IMR-90 (cell line): ENCODE results near the gene HBZ.

Source experiments
- FOS ChIP-seq: fragments of 150-350 bp; IDR thresholded peaks from 2 replicates; pipeline ENCODE4 v1.6.1; 2016; ENCODE audit warnings: low read depth, low read length
- MAFK ChIP-seq: IDR thresholded peaks from 2 replicates; pipeline ENCODE4 v1.6.1; 2012; ENCODE audit warnings: low read depth, low read length, improper control_type of control experiment
- MXI1 ChIP-seq: IDR thresholded peaks from 2 replicates; pipeline ENCODE4 v1.6.1; 2012; ENCODE audit warnings: low read depth, mild to moderate bottlenecking, low read length, moderate library complexity, borderline replicate concordance
- NFE2L2 ChIP-seq: fragments of 150-350 bp; IDR thresholded peaks from 2 replicates; pipeline ENCODE4 v1.6.1; 2016; ENCODE audit warnings: low read depth, mild to moderate bottlenecking, low read length
- POLR2A ChIP-seq: IDR thresholded peaks from 2 replicates; pipeline ENCODE4 v1.6.1; 2012; ENCODE audit warnings: mild to moderate bottlenecking, low read depth, low read length
- RAD21 ChIP-seq: IDR thresholded peaks from 2 replicates; pipeline ENCODE4 v1.6.1; 2012; ENCODE audit warnings: low read length, improper control_type of control experiment
- RFX5 ChIP-seq: IDR thresholded peaks from 2 replicates; pipeline ENCODE4 v1.8.0; 2012; ENCODE audit warnings: low read depth, mild to moderate bottlenecking, low read length, moderate library complexity
- TF ChIP-seq, protein P1 (sequence below): conservative IDR thresholded peaks from 2 replicates; pipeline ENCODE4 v1.5.1; 2012; ENCODE audit warnings: mild to moderate bottlenecking, low read depth, low read length, improper control_type of control experiment
- TF ChIP-seq, protein P2 (sequence below): fragments of 150-350 bp; IDR thresholded peaks from 2 replicates; pipeline ENCODE4 v1.6.1; 2017; ENCODE audit warnings: mild to moderate bottlenecking, antibody characterized with exemption, low read length, low read depth
- TF ChIP-seq, protein P3 (sequence below): fragments of 150-350 bp; IDR thresholded peaks from 2 replicates; pipeline ENCODE4 v1.6.1; 2016; ENCODE audit warnings: low read depth, mild to moderate bottlenecking, low read length, moderate library complexity, borderline replicate concordance

- TF ChIP-seq, protein P1, sequence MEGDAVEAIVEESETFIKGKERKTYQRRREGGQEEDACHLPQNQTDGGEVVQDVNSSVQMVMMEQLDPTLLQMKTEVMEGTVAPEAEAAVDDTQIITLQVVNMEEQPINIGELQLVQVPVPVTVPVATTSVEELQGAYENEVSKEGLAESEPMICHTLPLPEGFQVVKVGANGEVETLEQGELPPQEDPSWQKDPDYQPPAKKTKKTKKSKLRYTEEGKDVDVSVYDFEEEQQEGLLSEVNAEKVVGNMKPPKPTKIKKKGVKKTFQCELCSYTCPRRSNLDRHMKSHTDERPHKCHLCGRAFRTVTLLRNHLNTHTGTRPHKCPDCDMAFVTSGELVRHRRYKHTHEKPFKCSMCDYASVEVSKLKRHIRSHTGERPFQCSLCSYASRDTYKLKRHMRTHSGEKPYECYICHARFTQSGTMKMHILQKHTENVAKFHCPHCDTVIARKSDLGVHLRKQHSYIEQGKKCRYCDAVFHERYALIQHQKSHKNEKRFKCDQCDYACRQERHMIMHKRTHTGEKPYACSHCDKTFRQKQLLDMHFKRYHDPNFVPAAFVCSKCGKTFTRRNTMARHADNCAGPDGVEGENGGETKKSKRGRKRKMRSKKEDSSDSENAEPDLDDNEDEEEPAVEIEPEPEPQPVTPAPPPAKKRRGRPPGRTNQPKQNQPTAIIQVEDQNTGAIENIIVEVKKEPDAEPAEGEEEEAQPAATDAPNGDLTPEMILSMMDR: no peak
- TF ChIP-seq POLR2A (no peak), MAFK (no peak), FOS (no peak), RFX5 (no peak), RAD21 (no peak), MXI1 (no peak), NFE2L2 (no peak)
- TF ChIP-seq, protein P2, sequence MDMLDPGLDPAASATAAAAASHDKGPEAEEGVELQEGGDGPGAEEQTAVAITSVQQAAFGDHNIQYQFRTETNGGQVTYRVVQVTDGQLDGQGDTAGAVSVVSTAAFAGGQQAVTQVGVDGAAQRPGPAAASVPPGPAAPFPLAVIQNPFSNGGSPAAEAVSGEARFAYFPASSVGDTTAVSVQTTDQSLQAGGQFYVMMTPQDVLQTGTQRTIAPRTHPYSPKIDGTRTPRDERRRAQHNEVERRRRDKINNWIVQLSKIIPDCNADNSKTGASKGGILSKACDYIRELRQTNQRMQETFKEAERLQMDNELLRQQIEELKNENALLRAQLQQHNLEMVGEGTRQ: no peak
- TF ChIP-seq, protein P3, sequence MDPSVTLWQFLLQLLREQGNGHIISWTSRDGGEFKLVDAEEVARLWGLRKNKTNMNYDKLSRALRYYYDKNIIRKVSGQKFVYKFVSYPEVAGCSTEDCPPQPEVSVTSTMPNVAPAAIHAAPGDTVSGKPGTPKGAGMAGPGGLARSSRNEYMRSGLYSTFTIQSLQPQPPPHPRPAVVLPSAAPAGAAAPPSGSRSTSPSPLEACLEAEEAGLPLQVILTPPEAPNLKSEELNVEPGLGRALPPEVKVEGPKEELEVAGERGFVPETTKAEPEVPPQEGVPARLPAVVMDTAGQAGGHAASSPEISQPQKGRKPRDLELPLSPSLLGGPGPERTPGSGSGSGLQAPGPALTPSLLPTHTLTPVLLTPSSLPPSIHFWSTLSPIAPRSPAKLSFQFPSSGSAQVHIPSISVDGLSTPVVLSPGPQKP: no peak
Measured at GRCh38 chr16:155031-155398, 2.6 kb downstream of the HBZ start.
